Keratinocyte (primary cell): ENCODE data around the gene BOLA2B. TPM values are rescaled to one million over a fixed set of nuclear protein-coding genes. Genes with fewer than 3 reads are reported as not detected.

Experiments used
- DNase-seq: peaks from one replicate; pipeline ENCODE4 v3.0.0-alpha.2; 2011; ENCODE audit warnings: low read depth, missing footprints, low spot score
- FAIRE-seq: peaks from 2 replicates; lab custom pipeline; 2011; peaks lifted over from hg19 to GRCh38; lab: Jason Lieb, UNC
- H2AFZ ChIP-seq: 2 replicates; pipeline ENCODE4 v1.6.0; 2012; ENCODE audit warnings: low read length, control low read depth, inconsistent platforms; ENCODE audit not compliant: control insufficient read depth
- H3K27ac ChIP-seq: 2 replicates; pipeline ENCODE4 v1.5.1; 2011; ENCODE audit warnings: low read length; ENCODE audit not compliant: control insufficient read depth, insufficient read depth
- H3K27me3 ChIP-seq: 3 replicates; pipeline ENCODE4 v1.6.0; 2011; ENCODE audit warnings: low read length; ENCODE audit not compliant: control insufficient read depth, insufficient read depth; ENCODE audit errors: extremely low read depth
- H3K36me3 ChIP-seq, 2 experiments: 2 replicates in 1 of 2; 3 replicates in 1 of 2; pipeline ENCODE4 v1.5.1; 2011; ENCODE audit warnings: low read length in 2 of 2, mild to moderate bottlenecking in 1 of 2; ENCODE audit not compliant: control insufficient read depth in 2 of 2, insufficient read depth in 2 of 2; ENCODE audit errors: extremely low read depth in 1 of 2
- H3K4me1 ChIP-seq: 3 replicates; pipeline ENCODE4 v1.5.1; 2011; ENCODE audit warnings: low read length; ENCODE audit not compliant: control insufficient read depth, insufficient read depth; ENCODE audit errors: extremely low read depth
- H3K4me2 ChIP-seq: 3 replicates; pipeline ENCODE4 v1.6.0; 2011; ENCODE audit warnings: low read depth, low read length; ENCODE audit not compliant: control insufficient read depth, insufficient read depth; ENCODE audit errors: extremely low read depth
- H3K4me3 ChIP-seq, 3 experiments: fragments of 200-600 bp in 1 of 3; sonication (generic) in 1 of 3; 2 replicates in 2 of 3; 3 replicates in 1 of 3; pipeline ENCODE4 v1.5.1; 2011 to 2016; ENCODE audit warnings: low read length in 3 of 3, mild to moderate bottlenecking in 3 of 3, control low read depth in 2 of 3, inconsistent platforms in 1 of 3, low read depth in 1 of 3, mixed read lengths in 1 of 3, mixed run types in 1 of 3, moderate library complexity in 1 of 3; ENCODE audit not compliant: control insufficient read depth in 2 of 3, insufficient read depth in 2 of 3; ENCODE audit errors: extremely low read depth in 1 of 3
- H3K79me2 ChIP-seq: 2 replicates; pipeline ENCODE4 v1.6.0; 2012; ENCODE audit warnings: low read length; ENCODE audit not compliant: control insufficient read depth, insufficient read depth
- H3K9ac ChIP-seq: 3 replicates; pipeline ENCODE4 v1.6.0; 2011; ENCODE audit warnings: low read length; ENCODE audit not compliant: control insufficient read depth, insufficient read depth; ENCODE audit errors: extremely low read depth
- H3K9me1 ChIP-seq: 3 replicates; pipeline ENCODE4 v1.6.0; 2011; ENCODE audit warnings: low read length; ENCODE audit not compliant: control insufficient read depth, insufficient read depth; ENCODE audit errors: extremely low read depth
- H3K9me3 ChIP-seq: 2 replicates; pipeline ENCODE4 v1.5.1; 2012; ENCODE audit warnings: low read depth, low read length; ENCODE audit not compliant: control insufficient read depth
- H4K20me1 ChIP-seq: 3 replicates; pipeline ENCODE4 v1.6.0; 2011; ENCODE audit warnings: low read length; ENCODE audit not compliant: control insufficient read depth, insufficient read depth; ENCODE audit errors: extremely low read depth
- CTCF ChIP-seq, 3 experiments: IDR thresholded peaks in 1 of 3; conservative IDR thresholded peaks in 1 of 3; optimal IDR thresholded peaks in 1 of 3; 2 replicates in 2 of 3; 3 replicates in 1 of 3; pipeline versions ENCODE3 to v1.5.1; 2011; ENCODE audit warnings: low read length in 3 of 3, mild to moderate bottlenecking in 3 of 3, moderate library complexity in 2 of 3, control low read depth in 1 of 3, inconsistent platforms in 1 of 3; ENCODE audit not compliant: insufficient read depth in 2 of 3; ENCODE audit errors: extremely low read depth in 1 of 3
- EZH2 ChIP-seq: IDR thresholded peaks from one replicate; pipeline ENCODE4 v1.6.1; 2012; ENCODE audit warnings: inconsistent platforms, mild to moderate bottlenecking, low read length, moderate library complexity
- dilution Hi-C: fragments of 300-500 bp; cut with MboI; formaldehyde crosslinking; loops from one replicate; pipeline ENCODE4 v1.7.0; 2020; ENCODE audit warnings: low sequenced_read_pairs; ENCODE audit not compliant: extremely low pct_ligation_motif_present
- polyA plus RNA-seq, 5 experiments: library from polyadenylated mRNA; depleted of rRNA in 3 of 5; stranded (reverse) in 3 of 5; stranded (forward) in 1 of 5; unstranded in 1 of 5; fragments of >200 nt; gene quantifications; 1 replicate in 1 of 5; 2 replicates in 3 of 5; 3 replicates in 1 of 5; pipeline versions ENCODE4 v1.2.1 to v1.2.3, GENCODE V29; 2011 to 2012; ENCODE audit warnings: missing spikeins in 2 of 5, low read depth in 1 of 5, low replicate concordance in 1 of 5

Gene BOLA2B
- polyA plus RNA-seq, 1 donor (not counting 4 experiments of a cell fraction or from before 2014, with no cell fraction given), result 41.0 TPM

- no peak overlapping the region for H3K4me3 ChIP-seq
- no peaks in the 10 kb centered on the region for H3K9me3 ChIP-seq
- H3K27ac ChIP-seq, result no peak overlapping the region
- DNase-seq (no peak), FAIRE-seq (no peak)
- H3K36me3 ChIP-seq, result no peaks in the 10 kb centered on the region
- H3K4me1 ChIP-seq, result no peaks in the 10 kb centered on the region
- no peaks in the 10 kb centered on the region for H3K27me3 ChIP-seq
- TF ChIP-seq CTCF (optimal IDR thresholded peaks at IDR 0.05 in 1 of 3, IDR thresholded peaks at IDR 0.05 in 1 of 3, conservative IDR thresholded peaks at IDR 0.05 in 1 of 3; ENCODE audit: extremely low read depth in 1 of 3, insufficient read depth in 2 of 3, low read length in 3 of 3) (no peak), EZH2 (no peak)
- H2AFZ ChIP-seq, result no peak overlapping the region
- dilution Hi-C loops, result no loop called here
- no peak overlapping the region for H3K9ac ChIP-seq
- H3K9me1 ChIP-seq, result no peaks in the 10 kb centered on the region
- H4K20me1 ChIP-seq, result no peaks in the 10 kb centered on the region
- H3K79me2 ChIP-seq, result no peaks in the 10 kb centered on the region
- no peak overlapping the region for H3K4me2 ChIP-seq
Observed at GRCh38 chr16:30187971-30188561, 5.4 kb downstream of the BOLA2B start.

GRCh38 chr16:30187556-30187865 is 6.0 kb downstream of the BOLA2B start:
- H3K79me2 ChIP-seq, result no peaks in the 10 kb centered on the region
- no peak overlapping the region for H2AFZ ChIP-seq
- FAIRE-seq (no peak), DNase-seq (no peak)
- dilution Hi-C loops, result no loop called here
- H3K4me1 ChIP-seq, result peaks cover 3% of the 10 kb centered on the region
- no peaks in the 10 kb centered on the region for H3K9me1 ChIP-seq
- no peak for TF ChIP-seq CTCF (optimal IDR thresholded peaks at IDR 0.05 in 1 of 3, IDR thresholded peaks at IDR 0.05 in 1 of 3, conservative IDR thresholded peaks at IDR 0.05 in 1 of 3; ENCODE audit: extremely low read depth in 1 of 3, insufficient read depth in 2 of 3, low read length in 3 of 3)
- no peaks in the 10 kb centered on the region for H3K36me3 ChIP-seq
- no peak overlapping the region for H3K9ac ChIP-seq
- no peaks in the 10 kb centered on the region for H3K27me3 ChIP-seq
- H3K27ac ChIP-seq, result no peak overlapping the region
- H3K4me2 ChIP-seq, result no peak overlapping the region
- no peaks in the 10 kb centered on the region for H4K20me1 ChIP-seq
- H3K4me3 ChIP-seq, result no peak overlapping the region
- no peaks in the 10 kb centered on the region for H3K9me3 ChIP-seq
